Measurements from ENCODE around the gene PRLHR.

- TF ChIP-seq POLR2AphosphoS5 (IDR thresholded peaks at IDR 0.05; ENCODE audit: low read depth, low read length) (no peak), GATA2 (CRISPR knock-in tag; IDR thresholded peaks at IDR 0.05) (no peak), CTCF (IDR thresholded peaks at IDR 0.05) (no peak), USF2 (IDR thresholded peaks at IDR 0.05; ENCODE audit: borderline replicate concordance, low read depth, low read length) (no peak), NFIC (IDR thresholded peaks at IDR 0.05; ENCODE audit: borderline replicate concordance) (no peak), RCOR1 (IDR thresholded peaks at IDR 0.05; ENCODE audit: low read length) (no peak), EP300 (IDR thresholded peaks at IDR 0.05; ENCODE audit: borderline replicate concordance in 1 of 2, low read depth in 1 of 2, low read length in 1 of 2) (no peak), FOXJ3 (CRISPR knock-in tag; IDR thresholded peaks at IDR 0.05) (no peak), PBX3 (IDR thresholded peaks at IDR 0.05) (no peak), TAF1 (IDR thresholded peaks at IDR 0.05; ENCODE audit: borderline replicate concordance, low read depth, low read length) (no peak), YY1 (IDR thresholded peaks at IDR 0.05; ENCODE audit: low read depth) (no peak), GABPA (IDR thresholded peaks at IDR 0.05; ENCODE audit: low read depth) (no peak), TEAD4 (IDR thresholded peaks at IDR 0.05; ENCODE audit: borderline replicate concordance, insufficient read depth) (no peak)
Measured at GRCh38 chr10:118580702-118581101, 14.7 kb downstream of the PRLHR start.
